GM12874 (cell line): ENCODE results near the gene GLE1.

Experiments
- TF ChIP-seq, protein P1 (sequence below): IDR thresholded peaks from 2 replicates; pipeline ENCODE4 v1.5.1; 2011; ENCODE audit warnings: low read depth, mild to moderate bottlenecking, control low read depth, low read length, moderate library complexity; ENCODE audit not compliant: insufficient read depth

The GLE1 gene

DNA sequence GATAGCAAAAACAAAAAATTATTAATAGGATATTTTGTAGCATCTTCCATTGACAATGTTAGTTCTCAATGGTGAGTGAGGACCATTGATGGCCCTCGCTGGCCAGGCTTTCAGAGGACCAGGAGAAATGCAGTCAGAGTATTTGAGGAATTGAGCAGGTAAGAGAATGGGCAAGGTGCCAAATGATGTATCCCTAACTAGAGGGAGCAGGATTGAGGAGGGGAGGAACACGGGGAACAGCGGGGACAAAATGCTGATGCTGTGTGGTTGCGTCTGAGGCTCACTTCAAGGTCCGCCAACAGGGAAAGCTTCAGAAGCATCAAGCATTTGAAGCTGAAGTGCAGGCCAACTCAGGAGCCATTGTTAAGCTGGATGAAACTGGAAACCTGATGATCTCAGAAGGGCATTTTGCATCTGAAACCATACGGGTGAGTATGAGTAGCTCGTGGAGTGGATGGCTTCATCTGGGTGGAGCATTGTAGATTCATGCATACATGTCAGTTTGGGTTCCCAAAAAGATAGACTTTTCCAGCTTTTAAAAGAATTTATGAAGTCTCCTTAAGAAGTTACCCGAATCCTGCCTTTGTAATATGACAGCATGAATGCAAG lies 64.1 kb downstream of the GLE1 start:
- TF ChIP-seq, protein P1, sequence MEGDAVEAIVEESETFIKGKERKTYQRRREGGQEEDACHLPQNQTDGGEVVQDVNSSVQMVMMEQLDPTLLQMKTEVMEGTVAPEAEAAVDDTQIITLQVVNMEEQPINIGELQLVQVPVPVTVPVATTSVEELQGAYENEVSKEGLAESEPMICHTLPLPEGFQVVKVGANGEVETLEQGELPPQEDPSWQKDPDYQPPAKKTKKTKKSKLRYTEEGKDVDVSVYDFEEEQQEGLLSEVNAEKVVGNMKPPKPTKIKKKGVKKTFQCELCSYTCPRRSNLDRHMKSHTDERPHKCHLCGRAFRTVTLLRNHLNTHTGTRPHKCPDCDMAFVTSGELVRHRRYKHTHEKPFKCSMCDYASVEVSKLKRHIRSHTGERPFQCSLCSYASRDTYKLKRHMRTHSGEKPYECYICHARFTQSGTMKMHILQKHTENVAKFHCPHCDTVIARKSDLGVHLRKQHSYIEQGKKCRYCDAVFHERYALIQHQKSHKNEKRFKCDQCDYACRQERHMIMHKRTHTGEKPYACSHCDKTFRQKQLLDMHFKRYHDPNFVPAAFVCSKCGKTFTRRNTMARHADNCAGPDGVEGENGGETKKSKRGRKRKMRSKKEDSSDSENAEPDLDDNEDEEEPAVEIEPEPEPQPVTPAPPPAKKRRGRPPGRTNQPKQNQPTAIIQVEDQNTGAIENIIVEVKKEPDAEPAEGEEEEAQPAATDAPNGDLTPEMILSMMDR, result no peak

- TF ChIP-seq, protein P1, result no peak
These were observed 71.0 kb downstream of the GLE1 start for GRCh38 chr9:128575469-128575868.

DNA sequence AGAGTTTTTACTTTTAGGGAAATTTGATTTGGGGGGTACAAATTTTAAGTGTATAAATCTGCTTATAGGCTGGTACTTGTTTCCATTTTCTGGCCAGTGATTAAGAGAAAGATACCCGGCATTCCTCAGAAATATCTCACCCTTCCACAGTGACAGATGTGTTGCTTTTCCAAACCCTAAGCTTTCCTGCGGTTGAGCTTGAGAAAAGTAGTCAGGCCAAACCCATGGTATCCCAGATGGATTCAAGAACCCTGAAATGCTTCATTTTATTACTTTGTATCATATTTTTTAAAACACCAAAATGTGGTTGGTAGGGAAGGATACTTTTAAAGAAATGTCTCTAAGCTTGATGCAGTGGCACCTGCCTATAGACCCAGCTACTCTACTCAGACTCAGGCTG lies 71.4 kb downstream of the GLE1 start:
- TF ChIP-seq, protein P1, result no peak

- TF ChIP-seq, protein P1, result no peak
These were observed 72.7 kb downstream of the GLE1 start for GRCh38 chr9:128577206-128577605.

DNA sequence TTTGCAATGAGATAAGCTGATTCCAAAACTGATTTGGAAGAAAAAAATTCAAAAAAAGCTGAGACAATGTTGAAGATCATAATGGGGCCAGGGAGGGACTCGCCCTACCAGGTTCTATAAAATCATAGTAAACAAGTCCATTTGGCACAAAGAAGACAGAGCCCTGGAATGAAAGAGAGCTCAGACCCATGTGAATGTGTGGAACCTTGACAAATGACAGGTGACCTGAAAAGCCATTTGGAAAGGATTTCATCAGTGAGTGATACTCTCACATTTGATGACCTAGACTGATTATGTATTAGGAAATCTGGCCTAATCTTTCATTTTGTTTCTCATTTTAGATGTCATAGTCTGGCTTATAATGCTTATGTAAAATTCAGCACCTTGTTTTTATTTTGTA lies 74.7 kb downstream of the GLE1 start:
- TF ChIP-seq, protein P1, result no peak

- TF ChIP-seq, protein P1, result no peak
These were observed 76.2 kb downstream of the GLE1 start for GRCh38 chr9:128580731-128581130.

- TF ChIP-seq, protein P1, result no peak
These were observed 82.9 kb downstream of the GLE1 start for GRCh38 chr9:128587453-128587852.
